VCaP (cell line): ENCODE data around the gene RIPK1.

ENCODE experiments used
- H3K27ac ChIP-seq: fragments of 450-650 bp; 2 replicates; pipeline ENCODE4 v1.5.1; 2017
- CTCF ChIP-seq: fragments of 450-650 bp; conservative IDR thresholded peaks from 2 replicates; pipeline ENCODE4 v1.5.1; 2017; ENCODE audit warnings: mild to moderate bottlenecking, moderate library complexity

RIPK1 gene

GRCh38 chr6:3157131-3157933 lies 89.0 kb downstream of the RIPK1 start, which contains the start of gene TUBB2A:
TSS of gene TUBB2A (minus strand) at chr6:3157544. CDS start at chr6:3157463, 81 bp downstream.
- peak; percentile 52 for TF ChIP-seq CTCF
- peak within 1 kb of the TSS; percentile 65; the same call in 1 of the 2 replicates for H3K27ac ChIP-seq

- no peak for TF ChIP-seq CTCF
- H3K27ac ChIP-seq: no peak overlapping the region
These were observed 91.8 kb downstream of the RIPK1 start for GRCh38 chr6:3159805-3160781.

- no peak for TF ChIP-seq CTCF
- peak overlapping the region; percentile 81 for H3K27ac ChIP-seq
These were observed 93.8 kb downstream of the RIPK1 start for GRCh38 chr6:3162067-3162497.

GRCh38 chr6:3162565-3163247 lies 94.4 kb downstream of the RIPK1 start:
- TF ChIP-seq CTCF: no peak
- H3K27ac ChIP-seq: peak overlapping the region; percentile 81

- TF ChIP-seq CTCF: no peak
- H3K27ac ChIP-seq: peak overlapping the region; percentile 81
These were observed 94.9 kb downstream of the RIPK1 start for GRCh38 chr6:3163248-3163594.

- TF ChIP-seq CTCF: no peak
- H3K27ac ChIP-seq: no peak overlapping the region
These were observed 96.1 kb downstream of the RIPK1 start for GRCh38 chr6:3164388-3164787.
